ENCODE results near the gene PIGBOS1. TPM values are rescaled to one million over a fixed set of nuclear protein-coding genes. Genes with fewer than 3 reads are reported as not detected.
A peak's percentile ranks its signal among the peaks of the same experiment; 100 is the strongest.
"Not testable (repeated sequence)": the region's sequence is repeated elsewhere in the genome, so short reads cannot be mapped to it uniquely, and the experiment has no call there.

Gene PIGBOS1
- total RNA-seq, 1 donor from 2014 or later = 7.7 TPM

DNA sequence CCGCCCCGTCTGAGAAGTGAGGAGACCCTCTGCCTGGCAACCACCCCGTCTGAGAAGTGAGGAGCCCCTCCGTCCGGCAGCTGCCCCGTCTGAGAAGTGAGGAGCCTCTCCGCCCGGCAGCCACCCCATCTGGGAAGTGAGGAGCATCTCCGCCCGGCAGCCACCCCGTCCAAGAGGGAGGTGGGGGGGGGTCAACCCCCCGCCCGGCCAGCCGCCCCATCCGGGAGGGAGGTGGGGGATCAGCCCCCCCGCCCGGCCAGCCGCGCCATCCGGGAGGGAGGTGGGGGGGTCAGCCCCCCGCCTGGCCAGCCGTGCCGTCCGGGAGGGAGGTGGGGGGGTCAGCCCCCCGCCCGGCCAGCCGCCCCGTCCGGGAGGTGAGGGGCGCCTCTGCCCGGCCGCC lies 16.1 kb downstream of the PIGBOS1 start:
- not testable (repeated sequence) for DNase-seq (ENCODE audit: low spot score in 2 of 2); FAIRE-seq

DNA sequence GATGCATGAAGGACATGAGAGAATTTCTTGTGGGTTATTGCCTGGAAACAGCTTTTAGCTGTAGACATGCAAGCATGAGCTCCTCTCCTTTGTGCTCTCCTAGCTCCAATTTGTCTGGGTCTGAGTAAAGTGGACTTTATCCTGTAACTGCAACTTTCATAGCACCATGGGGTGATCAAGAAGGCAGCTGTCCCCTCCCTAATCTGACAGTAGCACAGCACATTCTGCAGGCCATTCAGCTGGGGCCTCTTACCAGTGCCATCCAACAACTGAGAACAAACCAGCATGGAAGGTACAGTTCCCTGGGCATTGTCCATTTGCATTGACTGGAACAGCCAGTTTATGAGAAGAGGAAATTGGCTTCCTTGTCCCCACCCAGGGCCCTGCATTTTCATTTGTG lies 21.6 kb downstream of the PIGBOS1 start:
- FAIRE-seq (no peak), DNase-seq (ENCODE audit: low spot score in 2 of 2) (no peak)

DNA sequence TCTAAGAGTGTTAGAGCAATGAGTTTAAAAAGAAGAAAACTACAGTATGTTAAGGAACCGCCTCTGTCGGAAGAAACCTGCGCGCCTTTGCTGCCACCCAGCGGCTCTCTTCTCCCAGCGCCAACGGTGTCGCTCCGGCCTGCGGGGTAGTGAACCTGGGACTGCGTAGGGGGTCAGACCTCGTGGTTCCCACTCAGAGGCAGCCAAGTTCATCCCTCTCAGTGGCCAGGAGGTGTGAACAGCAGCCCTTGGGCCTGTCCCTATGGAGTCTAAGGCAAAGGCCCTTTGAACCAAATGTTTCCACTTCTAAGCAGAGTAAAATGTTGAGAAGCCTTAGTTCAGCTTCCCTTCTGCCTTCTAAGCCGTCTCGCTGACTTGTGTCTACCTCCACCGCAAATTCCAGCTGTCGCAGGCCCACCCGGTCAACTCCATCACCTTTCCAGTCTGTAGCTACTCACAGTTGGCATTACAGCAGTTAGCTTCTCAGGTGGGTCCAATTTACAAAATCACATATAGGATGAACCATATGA lies 28.3 kb downstream of the PIGBOS1 start:
- DNase-seq (ENCODE audit: low spot score in 2 of 2) (peak; percentile 69 to 78), FAIRE-seq (no peak)

DNA sequence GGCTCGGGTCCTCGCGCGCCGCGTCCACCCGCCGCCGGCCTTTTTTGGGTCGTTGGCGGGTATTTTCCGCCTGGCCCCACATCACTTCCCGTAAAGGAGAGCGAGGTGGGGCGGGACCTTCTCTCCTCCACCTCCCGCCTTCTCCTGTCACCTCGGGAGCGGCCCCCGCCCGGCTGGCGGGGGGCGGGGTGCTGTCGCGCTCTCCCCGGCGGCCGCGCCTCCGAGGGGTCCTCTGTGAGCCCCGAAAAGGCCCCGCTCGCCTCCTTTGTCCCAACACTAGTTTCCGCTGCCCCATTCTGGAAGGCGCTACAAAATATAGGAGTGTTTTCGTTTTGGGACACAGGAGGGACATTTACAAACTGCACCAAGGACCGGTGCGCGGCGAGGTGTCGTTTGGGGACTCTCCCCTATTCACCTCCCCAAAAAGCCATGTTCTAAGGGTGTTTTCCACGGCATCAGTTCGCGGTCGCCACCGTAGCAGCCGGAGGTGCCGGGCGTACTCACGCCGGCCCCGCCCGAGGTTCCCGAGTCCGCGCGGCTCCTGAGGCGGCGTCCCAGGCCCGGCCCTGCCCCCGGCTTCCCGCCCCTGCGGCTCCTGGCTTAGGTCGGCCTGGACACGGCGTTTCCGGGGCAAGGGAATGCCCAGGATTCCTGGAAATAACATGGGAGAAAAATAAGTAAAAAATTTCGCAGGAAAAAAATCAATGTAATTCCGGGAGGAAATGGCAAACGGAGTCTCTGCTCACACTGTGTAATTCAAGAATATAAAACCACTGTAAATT lies 29.0 kb downstream of the PIGBOS1 start, which contains the start of gene RAB27A:
Gene RAB27A (minus strand): TSS at position 68 of the 782 bp plus-strand sequence. CDS start 54,879 bp downstream, outside the sequence.
- FAIRE-seq = no peak
- DNase-seq (ENCODE audit: low spot score in 2 of 2) = peak; percentile 64 to 72

DNA sequence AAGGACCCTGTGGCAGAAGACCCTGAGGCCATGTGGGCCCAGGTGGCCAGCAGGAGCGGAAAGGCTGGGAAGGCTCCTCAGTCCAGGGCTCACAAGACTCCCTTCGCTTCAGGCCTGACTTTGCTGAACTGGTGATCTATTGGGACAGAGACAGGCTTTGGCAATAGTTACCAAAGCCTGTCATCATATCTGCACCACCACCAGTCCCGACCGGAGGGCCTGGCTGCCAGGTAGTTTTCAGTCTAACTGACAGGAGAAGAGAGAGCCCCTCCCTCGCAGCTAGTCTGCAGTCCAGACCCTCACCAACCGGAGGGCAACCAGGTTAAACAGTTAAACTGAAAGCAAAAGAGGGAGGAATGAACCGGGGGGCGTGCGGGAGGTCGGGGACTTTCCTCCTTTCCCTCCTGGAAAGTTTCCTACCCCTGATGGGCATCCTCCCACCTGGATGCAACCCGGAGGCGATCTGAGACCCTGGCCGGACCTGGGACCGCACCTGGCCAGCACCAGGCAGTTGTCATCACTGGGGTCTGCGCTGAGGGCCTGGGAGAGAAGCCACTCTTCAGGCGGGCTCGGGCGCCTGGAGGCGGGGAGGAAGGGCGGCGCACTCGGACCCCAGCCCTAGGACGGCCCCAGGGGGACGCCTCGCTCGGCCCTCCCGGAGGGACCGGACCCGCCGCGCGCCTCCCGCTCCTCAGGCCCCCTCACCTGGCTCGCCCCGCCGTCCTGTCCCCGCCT lies 29.7 kb downstream of the PIGBOS1 start:
- no peak for DNase-seq (ENCODE audit: low spot score in 2 of 2)

DNA sequence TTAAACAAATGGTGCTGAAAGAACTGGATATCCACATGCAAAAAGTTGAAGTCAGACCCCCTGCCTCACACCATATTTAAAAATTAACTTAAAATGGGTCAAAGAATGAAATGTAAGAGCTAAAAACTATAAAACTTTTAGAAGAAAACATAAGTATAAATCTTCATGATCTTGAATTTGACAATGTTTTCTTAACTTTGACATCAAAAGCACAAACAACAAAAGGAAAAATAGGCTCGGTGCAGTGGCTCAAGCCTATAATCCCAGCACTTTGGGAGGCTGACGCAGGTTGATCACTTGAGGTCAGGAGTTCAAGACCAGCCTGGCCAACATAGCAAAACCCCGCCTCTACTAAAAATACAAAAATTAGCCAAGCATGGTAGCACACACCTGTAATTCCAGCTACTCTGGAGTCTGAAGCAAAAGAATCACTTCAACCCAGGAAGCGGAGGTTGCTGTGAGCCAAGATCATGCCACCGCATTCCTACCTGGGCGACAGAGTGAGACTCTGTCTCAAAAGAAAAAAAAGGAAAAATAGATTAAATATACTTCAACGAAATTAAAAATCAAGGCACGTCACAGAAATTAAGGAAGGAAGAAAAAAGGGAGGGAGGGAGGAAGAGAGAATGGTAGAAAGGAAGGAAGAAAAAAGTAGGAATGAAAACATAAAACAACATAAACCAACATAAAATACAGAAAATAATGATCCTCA lies 30.8 kb downstream of the PIGBOS1 start:
- FAIRE-seq (no peak), DNase-seq (ENCODE audit: low spot score in 2 of 2) (no peak)

More for the DNA sequence above, 29.7 kb downstream of the PIGBOS1 start:
- FAIRE-seq = no peak

DNA sequence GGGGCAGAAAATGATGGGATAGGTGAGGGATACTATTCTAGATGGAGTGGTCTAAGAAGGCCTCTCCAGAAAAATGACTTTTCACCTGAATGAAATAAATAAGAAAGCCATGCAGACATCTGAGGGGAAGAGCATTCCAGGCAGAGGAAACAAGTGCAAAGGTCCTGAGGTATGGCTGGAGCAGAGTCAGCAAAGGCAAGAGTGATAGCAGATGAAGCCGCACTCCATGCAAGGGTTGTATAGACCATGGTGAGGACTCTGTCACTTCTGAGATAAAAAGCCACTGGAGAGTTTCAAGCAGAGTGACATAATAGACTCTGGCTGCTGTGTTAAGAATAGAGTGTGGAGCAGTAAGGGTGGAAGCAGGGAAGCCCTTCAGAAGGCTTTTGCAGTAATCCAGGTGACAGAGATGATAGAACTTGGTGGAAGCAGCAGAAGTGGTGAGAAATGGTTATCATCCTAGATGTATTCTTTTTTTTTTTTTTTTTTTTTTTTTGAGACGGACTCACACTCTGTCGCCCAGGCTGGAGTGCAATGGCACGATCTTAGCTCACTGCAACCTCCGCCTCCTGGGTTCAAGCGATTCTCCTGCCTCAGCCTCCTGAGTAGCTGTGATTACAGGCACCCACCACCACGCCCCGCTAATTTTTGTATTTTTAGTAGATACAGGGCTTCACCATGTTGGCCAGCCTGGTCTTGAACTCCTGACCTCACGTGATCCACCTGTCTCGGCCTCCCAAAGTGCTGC lies 32.3 kb downstream of the PIGBOS1 start:
- FAIRE-seq; DNase-seq (ENCODE audit: low spot score in 2 of 2): not testable (repeated sequence)

DNA sequence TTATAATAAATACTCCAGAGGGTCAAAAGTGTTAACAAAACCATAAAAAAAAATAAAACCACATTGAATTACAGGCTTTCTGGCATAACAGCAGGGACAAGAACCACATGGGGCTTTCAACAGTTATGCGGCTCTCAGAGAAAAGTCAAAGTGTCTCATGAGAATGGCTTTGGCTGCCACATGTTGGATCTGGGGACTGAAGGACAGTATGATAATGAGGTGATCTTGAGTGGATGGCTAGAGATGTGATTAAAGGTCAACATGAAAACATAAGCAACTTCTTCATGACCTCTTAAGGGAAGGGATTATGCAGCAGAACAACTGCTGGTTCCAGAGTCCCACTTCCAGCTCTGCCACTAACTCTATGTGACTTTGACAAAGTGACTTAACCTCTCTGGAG lies 34.5 kb downstream of the PIGBOS1 start:
- no peak for DNase-seq (ENCODE audit: low spot score in 2 of 2)
- FAIRE-seq = no peak

DNA sequence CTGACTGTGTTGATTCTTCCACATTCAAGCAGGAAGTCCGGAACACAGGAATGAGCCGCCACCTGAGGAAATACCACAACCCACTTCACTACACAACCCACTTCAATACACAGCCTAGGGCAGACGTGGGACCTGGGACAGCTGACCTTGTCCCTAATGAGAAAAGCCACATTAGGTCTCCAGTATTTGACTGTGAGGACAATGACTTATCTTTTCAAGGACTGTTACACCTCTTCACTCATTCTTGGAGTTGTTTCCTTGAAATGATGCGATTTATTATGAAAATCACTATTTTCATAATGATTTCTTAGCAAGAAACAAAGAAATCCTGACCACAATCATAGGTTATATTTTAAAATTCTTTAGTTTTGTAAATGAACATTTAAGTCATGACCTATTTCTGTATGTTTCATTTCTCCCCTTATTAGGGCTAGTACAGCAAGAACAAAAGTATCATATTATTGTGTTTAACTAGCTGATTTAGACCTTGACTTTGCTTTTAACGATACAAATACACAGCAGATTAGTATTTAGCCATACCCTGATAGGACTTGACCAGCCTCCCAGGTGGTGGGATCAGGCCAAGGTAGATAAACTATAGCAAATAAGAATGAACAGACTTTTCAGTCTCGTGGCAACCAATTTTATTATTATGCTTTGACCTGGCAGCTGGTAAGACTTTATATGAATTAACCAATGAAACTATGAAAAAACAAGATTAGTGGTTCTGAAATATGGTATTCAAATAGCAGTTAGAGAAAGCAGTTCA lies 35.4 kb downstream of the PIGBOS1 start:
- FAIRE-seq = no peak
- no peak for DNase-seq (ENCODE audit: low spot score in 2 of 2)

DNA sequence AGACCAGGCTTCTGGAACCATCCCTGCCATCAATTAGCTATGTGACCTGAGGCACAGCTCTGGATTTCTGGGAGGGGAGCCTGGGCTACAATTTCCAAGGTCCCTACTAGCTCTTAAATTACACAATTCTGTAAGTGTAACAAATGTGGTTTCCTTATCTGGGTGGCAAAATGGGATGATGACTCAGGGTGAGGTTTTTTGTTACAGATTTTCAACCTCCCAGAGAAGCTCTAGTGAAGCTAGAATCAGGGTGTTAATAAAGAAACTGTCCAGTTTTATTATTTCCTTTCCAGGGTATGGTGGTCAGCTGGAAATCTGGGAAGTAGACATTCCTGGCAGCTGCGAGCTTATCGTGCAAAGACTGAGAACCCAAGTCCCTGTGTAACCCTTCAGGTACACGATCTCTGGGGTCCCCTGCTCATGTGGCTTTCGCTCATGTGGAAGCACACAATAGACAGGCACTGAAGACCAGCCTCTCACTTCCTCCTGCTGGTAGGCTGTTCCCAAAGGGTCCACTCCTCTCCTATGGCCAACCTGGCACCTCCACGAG lies 36.6 kb downstream of the PIGBOS1 start:
- DNase-seq (ENCODE audit: low spot score in 2 of 2) (no peak), FAIRE-seq (no peak)

DNA sequence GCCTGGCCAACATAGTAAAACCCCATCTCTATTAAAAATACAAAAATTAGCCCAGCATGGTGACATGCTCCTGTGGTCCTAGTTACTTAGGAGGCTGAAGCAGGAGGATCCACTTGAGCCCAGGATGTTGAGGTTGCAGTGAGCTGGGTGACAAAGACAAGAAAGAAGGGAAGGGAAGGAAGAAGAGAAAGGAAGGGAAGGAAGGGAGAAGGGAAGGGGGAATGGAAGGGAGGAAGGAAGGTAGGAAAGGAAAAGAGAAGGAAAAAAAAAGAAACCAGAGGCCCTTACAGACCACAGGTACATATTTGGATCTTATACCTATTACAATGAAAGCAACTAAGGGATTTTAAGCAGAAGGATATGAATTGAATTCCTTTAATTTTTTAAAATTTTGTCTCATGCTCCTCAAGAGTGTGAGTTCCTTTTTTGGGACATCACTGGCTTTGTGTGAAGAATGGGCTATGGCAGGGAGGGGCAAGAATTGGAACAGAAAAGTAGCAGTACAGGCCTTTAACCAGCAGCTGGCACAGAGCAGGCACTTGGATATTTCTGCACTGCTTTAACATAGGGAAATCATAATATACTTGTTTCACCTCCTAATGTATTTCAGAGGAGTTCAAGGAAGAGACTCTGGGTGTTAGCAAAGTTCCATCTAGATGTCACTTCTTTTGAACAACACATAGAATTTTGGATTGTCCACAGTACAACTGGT lies 37.2 kb downstream of the PIGBOS1 start:
- DNase-seq (ENCODE audit: low spot score in 2 of 2) (no peak), FAIRE-seq (no peak)

DNA sequence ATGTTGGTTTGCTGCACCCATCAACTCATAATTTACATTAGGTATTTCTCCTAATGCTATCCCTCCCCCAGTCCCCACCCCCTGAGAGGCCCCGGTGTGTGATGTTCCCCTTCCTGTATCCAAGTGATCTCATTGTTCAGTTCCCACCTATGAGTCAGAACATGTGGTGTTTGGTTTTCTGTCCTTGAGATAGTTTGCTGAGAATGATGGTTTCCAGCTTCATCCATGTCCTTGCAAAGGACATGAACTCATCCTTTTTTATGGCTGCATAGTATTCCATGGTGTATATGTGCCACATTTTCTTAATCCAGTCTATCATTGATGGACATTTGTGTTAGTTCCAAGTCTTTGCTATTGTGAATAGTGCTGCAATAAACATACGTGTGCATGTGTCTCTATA lies 38.3 kb downstream of the PIGBOS1 start:
- FAIRE-seq; DNase-seq (ENCODE audit: low spot score in 2 of 2): not testable (repeated sequence)

DNA sequence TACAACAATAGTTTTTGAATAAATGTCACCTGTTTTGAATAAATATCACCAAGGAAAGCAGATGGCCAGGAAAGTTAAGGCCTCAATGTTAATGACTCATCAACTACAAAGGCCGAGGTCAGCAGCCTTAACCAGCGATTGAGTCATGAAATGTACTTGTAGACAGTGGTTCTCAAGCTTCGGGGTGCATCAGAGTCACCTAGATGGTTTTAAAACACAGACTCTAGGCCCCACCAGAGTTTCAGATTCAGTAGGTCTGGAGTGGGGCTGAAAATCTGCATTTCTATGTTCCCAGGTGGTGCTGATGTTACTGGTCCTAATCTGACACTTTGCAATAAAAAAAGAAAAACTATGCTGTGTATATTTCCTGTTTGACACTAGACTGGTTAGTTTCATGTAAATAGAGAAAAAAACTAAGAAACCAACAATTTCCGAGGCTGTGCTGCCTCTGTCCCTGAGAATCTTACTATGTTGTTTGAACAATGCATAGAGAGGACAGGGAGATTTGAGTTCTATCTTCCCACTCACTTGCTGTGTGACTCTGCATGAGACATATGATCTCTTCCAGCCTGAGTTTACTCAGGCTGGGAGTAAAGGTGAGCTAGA lies 39.1 kb downstream of the PIGBOS1 start:
- DNase-seq (ENCODE audit: low spot score in 2 of 2) (no peak), FAIRE-seq (no peak)

DNA sequence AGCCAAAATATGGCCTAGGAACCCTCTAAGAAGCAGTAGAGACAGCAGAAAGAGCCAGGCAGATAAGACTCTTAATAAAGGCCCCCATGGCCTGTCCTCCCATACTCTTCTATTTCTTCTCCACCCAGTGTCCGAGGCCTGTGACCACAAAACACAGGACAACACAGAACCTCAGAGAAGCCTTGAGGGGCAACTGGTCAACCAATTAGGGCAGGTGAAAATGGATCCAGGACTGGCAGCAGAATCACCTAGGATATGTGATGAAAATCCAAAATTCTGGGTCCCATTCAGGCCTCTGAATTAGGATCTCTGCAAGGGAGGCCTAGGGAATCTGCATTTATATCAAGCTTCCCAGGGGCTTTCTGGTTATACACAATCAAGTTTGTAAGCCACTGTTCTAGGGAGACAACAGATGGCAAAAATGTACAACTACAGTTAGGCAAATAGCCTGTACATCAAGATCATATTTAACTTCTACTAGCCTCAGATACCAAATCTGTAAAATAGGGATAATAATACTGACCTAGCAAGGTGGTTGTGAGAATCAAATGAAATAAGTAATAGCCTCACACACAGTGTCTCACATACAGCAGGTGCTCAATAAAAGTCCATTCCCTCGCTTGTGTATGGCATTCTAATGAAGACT lies 39.7 kb downstream of the PIGBOS1 start:
- DNase-seq (ENCODE audit: low spot score in 2 of 2) (no peak), FAIRE-seq (no peak)

DNA sequence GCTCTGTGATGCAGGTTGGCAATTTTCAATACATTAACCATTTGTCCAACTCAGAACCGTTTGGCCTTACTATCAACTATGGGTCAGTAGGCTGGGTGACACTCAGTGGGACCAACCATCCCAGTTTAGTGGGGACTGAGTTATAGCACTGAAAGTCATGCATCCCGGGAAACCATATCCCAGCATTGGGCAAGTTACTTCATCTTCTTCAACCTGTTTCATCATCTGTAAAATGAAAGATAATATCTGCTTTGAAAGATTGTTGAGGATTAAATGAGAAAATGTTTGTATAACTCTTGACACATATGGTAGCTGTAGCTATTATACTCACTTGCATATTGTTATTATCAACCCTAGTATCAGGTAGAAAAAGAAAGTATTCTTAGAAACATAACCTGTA lies 41.2 kb downstream of the PIGBOS1 start:
- DNase-seq (ENCODE audit: low spot score in 2 of 2) (no peak), FAIRE-seq (no peak)

DNA sequence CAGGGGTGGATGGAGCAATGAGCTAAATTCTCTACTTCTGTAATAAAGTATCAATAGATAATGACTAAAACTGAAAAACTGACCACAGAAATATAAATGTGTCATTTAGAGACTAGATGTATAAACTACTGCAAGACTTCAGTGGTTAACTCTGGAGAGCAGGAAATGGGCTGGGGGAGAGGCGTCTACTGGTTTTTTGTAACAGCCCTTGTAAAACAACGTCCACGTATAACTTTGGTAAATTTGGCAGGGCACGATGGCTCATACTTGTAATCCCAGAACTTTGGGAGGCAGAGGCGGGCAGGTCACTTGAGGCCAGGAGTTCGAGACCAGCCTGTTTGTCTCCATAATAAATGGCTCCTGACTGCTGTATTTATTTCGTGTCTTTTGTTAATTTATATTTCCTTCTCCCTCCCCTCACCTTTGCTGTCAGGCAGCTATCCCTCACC lies 41.8 kb downstream of the PIGBOS1 start:
- no peak for DNase-seq (ENCODE audit: low spot score in 2 of 2)
- no peak for FAIRE-seq

DNA sequence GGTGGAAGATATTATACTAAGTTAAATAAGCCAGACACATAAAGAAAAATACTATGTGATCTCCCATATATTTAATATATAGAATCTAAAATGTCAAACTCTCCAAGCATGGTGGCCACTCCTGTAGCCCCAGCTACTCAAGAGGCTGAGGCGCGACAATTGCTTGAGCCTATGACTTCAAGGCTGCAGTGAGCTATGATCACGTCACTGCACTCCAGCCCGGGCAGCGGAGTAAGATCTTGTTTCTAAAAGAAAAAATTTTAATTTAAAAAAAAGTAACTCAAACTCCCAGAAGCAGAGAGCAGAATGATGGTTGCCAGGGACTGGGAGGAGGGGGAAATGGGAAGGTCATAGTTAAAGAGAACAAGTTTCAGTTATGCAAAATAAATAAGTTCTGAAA lies 42.6 kb downstream of the PIGBOS1 start:
- no peak for FAIRE-seq
- DNase-seq (ENCODE audit: low spot score in 2 of 2) = no peak
